PFSK-1 (cell line): Measurements from ENCODE around the gene UBAC2.

Experiments used
- FOXP2 ChIP-seq: optimal IDR thresholded peaks from 2 replicates; pipeline ENCODE3; 2011; ENCODE audit warnings: borderline replicate concordance, control low read depth, inconsistent platforms; ENCODE audit not compliant: insufficient read depth; ENCODE audit errors: extremely low read length, extremely low read depth
- POLR2AphosphoS5 ChIP-seq: IDR thresholded peaks from 2 replicates; pipeline ENCODE4 v1.6.1; 2012; ENCODE audit warnings: low read depth, mild to moderate bottlenecking, control low read depth, low read length, moderate library complexity
- REST ChIP-seq, 2 experiments: IDR thresholded peaks; 2 replicates each; pipeline versions ENCODE4 v1.6.1 to v1.8.0; 2011 to 2012; ENCODE audit warnings: low read depth in 2 of 2, low read length in 2 of 2, control low read depth in 1 of 2, inconsistent platforms in 1 of 2, mild to moderate bottlenecking in 1 of 2, moderate library complexity in 1 of 2; ENCODE audit not compliant: insufficient read depth in 1 of 2
- SIN3A ChIP-seq: IDR thresholded peaks from 2 replicates; pipeline ENCODE4 v1.6.1; 2012; ENCODE audit warnings: mild to moderate bottlenecking, low read length, moderate library complexity, borderline replicate concordance; ENCODE audit not compliant: insufficient read depth
- TAF1 ChIP-seq: IDR thresholded peaks from 2 replicates; pipeline ENCODE4 v1.6.1; 2012; ENCODE audit warnings: low read length, control low read depth, borderline replicate concordance; ENCODE audit not compliant: insufficient read depth

UBAC2 gene

GRCh38 chr13:99383946-99384345, 183.3 kb downstream of the UBAC2 start:
- TF ChIP-seq REST (IDR thresholded peaks at IDR 0.05; ENCODE audit: insufficient read depth in 1 of 2, low read depth in 2 of 2, low read length in 2 of 2) (no peak), TAF1 (no peak), POLR2AphosphoS5 (no peak), SIN3A (no peak), FOXP2 (no peak)

- TF ChIP-seq TAF1 (no peak), SIN3A (no peak)
These were observed 183.8 kb downstream of the UBAC2 start for GRCh38 chr13:99384468-99384867.

GRCh38 chr13:99385161-99385560, 184.5 kb downstream of the UBAC2 start:
- TF ChIP-seq TAF1: no peak
- TF ChIP-seq FOXP2: no peak

GRCh38 chr13:99385940-99386339, 185.3 kb downstream of the UBAC2 start:
- TF ChIP-seq SIN3A: no peak
- TF ChIP-seq TAF1: no peak
- TF ChIP-seq REST (IDR thresholded peaks at IDR 0.05; ENCODE audit: insufficient read depth in 1 of 2, low read depth in 2 of 2, low read length in 2 of 2): no peak
- TF ChIP-seq FOXP2: no peak
- TF ChIP-seq POLR2AphosphoS5: no peak

GRCh38 chr13:99386495-99386894, 185.8 kb downstream of the UBAC2 start:
- TF ChIP-seq TAF1 (no peak), FOXP2 (no peak), SIN3A (no peak), REST (IDR thresholded peaks at IDR 0.05; ENCODE audit: insufficient read depth in 1 of 2, low read depth in 2 of 2, low read length in 2 of 2) (no peak), POLR2AphosphoS5 (no peak)

- TF ChIP-seq FOXP2: no peak
- no peak for TF ChIP-seq POLR2AphosphoS5
- TF ChIP-seq TAF1: no peak
- no peak for TF ChIP-seq REST (IDR thresholded peaks at IDR 0.05; ENCODE audit: insufficient read depth in 1 of 2, low read depth in 2 of 2, low read length in 2 of 2)
- TF ChIP-seq SIN3A: no peak
These were observed 186.5 kb downstream of the UBAC2 start for GRCh38 chr13:99386911-99387788.
